UCSD-AML1 (cell line): ENCODE measurements around the gene SBNO2.

Experiments
- DNase-seq: peaks from one replicate; lab custom pipeline; 2025; ENCODE audit not compliant: unreplicated experiment; lab: John Stamatoyannopoulos, UW

The SBNO2 gene

DNA sequence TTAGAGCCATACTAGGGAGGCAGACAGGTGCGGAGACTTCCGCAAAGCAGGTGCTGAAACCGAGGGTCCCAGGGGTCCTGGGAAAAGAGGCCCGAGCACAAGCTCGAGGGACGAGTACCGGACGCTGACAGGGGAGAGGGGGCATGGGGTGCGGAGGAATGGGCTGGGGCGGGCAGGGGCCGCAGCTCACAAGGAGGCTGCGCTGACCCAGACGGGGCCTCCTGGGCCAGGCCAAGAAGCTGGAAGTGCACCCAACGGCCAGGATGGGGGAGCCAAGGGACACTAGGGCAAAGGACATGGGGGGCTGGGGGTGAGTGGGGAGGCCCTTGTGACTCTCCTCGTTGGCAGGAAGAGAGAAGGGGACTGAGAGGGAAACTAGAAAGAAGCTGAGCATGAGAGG is 80.7 kb downstream of the SBNO2 start:
- DNase-seq, result no peak

DNA sequence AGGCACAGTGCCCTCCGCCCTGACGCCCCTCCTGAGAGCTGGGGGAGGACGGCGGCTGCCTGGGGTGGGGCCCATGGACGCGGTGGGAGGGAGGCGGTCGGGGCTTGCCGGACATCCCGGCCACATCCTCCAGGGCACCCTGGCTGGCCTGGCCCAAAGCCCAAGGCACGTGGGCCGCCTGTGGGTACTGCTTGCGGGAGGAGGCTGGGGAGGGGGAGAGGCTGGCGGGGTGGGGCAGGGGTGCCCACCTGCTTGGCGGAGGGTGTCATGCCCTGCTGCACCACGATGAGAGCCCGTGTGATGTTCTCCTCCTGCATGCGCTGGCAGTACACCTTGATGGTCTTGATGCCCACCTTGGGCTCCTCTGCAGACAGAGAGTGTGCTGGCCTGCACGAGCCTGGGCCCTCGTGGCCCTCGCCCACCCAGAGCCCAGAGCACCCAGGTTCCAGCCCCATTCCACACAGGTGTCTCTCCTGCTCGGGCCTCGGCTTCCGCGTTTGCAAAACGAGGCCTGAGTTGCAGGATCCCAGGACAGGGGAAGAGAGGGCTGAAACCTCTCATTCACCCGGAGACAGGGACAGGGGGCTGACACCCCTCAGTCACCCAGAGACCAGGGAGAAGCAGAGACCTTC is 82.4 kb downstream of the SBNO2 start:
- DNase-seq, result no peak

DNA sequence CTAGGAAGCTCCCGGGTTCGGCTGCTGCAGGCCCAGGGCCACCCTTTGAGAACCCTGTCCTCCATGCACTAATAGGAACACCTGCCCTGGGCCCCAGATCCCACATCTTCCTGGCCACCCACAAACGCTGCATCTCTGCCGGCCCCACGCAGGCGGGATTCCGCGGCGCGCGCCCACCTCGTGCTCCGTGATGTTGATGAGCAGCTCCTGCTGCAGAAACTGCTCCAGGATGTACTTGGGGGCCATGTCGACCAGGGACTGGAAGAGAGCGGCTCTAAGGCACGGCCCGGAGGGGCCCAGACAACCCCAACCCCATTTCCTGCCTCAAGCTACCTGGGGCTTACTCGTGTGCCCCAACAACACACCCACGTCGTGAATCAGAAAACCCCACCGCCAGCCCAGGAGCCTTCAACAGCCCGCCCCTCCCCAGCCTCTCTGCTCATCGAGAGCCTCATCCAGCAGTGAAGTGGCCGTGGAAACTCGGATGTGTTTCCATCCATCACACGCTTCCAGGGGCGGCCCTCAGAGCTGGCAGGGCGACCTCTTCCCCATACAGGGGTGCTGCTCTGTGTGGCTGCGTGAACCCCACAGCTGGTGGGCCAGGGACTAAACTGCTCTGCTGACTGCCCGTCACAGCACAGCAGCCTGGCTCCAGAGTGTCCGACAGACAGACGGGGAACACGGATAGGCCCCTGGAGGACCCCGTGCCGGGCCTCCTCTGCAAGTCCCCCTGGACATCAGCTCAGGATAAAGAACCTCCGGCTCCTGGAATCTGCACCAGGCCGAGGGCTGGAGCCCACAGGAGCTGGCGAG is 83.1 kb downstream of the SBNO2 start:
- no peak for DNase-seq

DNA sequence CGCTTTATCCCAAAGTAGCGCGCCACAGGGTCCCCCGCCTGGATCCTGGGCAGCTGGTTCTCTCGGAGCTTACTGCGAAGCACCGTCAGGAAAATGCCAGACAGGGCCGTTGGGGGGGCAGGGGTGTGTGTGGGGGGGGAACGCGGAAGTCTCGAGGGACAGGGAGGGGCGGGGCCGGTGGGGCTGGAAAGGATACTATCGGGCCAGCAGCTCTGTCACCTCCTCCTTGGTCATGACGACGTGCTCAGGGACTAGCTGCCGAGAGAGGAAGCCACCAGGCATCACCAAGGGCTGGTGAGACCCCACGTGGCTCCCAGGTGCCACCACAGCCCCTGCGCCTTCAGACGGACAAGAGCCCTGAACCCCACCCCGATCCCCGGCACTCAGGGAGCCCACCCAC is 84.2 kb downstream of the SBNO2 start:
- no peak for DNase-seq

DNA sequence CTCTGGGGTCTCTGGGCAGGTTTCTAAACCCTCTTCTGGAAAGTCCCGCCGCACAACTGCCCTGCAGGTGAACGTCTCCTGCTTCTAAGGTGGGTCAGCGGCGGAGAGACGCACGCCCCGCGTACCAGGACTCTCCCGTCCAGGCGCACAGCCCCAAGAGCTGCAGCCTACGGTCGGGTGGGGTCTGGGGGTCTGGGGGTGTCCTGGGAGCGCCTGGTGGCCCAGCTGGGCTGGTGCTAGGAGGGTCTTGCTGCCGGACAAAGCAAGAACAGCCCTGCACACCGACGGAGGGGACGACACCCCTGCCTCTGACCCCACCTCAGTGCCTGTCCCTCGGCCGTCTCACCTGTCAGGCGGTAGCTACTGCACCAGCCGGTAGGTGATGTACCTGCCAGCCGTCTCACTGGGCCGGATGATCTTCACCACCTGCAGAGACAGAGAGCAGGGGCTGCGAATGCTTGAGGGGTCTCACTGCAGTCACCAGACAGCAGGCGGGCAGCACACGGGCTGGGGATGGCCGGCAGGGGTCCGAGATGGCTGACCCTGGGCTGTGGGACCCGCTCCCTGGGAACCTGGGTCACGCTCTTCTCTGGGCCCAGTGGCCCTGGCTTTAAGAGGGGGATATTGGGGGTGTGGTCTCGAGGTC is 84.8 kb downstream of the SBNO2 start:
- no peak for DNase-seq

DNA sequence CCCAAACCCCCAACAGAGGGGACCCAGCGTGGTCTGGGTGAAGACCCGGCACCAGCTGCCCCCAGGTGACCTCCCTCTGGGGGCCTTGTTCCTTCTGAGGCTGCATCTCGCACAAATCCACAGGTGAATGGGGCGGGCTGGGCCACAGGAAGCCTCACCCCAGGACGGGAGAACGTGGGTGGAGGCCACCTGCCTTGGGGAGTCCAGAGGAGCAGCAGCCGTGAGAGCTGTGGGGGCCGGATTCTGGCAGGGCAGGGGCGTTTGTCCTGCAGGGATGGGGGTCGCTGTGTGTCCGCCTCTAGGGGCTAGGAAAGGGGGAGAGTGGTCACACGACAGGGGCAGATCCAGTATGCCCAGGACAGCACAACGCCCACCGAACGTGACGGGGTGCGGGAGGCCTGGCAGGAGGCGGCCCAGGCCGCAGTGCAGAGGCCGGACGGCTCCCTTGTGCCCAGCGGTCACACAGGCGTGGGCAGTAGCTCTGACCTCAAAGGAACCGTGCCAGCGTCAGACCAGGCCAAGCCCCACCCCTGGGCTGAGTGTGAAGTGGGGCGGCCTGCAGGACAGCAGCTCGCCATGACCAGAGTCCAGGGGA is 85.6 kb downstream of the SBNO2 start:
- no peak for DNase-seq

DNA sequence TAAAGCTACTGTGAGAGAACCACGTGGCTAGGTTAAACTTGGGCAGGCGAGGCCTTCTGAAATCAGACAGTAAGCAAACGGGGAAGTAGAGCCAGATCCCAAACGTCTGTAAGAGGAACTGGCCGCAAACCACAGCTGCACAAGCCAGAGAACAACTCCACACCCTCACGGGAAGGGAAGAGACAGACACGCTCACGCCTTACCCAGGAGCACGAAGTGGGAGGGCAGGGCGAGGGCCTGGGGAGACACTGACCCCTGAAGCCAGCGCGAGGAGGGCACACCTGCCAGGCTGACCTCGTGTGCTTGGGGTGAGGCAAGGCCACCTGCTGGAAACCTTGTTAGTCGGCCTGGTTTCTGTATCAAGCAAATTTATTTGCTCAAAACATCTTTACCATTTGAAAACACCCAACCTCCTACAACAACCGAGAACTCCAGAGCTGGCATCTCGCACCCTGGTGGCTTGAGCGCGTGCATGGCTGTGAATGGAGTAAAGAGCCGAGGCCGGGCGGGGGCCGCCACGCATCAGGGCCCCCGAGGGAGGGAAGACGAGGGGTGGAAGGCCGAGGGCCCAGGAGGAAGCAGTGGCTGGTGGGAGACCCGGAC is 86.2 kb downstream of the SBNO2 start:
- peak; percentile 82 for DNase-seq

DNA sequence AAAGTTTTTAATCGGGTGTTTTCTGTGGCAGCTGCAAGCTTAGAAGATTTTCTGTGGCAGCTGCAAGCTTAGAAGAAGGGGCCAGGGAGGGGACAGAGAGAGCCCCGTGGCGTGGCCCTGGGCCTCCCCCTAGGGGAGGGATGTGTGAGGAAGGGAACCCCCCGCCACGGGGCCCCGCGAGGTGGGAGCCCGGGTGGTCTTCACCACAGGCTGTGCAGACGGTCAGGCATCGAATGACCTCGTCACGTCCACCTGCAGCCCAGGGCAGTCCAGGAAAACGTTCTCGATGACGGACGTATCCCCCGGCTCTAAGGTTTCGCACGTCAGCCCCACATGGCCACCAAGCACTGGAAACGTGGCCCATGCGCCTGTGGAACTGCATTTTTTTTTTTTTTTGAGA is 87.5 kb downstream of the SBNO2 start:
- no peak for DNase-seq

DNA sequence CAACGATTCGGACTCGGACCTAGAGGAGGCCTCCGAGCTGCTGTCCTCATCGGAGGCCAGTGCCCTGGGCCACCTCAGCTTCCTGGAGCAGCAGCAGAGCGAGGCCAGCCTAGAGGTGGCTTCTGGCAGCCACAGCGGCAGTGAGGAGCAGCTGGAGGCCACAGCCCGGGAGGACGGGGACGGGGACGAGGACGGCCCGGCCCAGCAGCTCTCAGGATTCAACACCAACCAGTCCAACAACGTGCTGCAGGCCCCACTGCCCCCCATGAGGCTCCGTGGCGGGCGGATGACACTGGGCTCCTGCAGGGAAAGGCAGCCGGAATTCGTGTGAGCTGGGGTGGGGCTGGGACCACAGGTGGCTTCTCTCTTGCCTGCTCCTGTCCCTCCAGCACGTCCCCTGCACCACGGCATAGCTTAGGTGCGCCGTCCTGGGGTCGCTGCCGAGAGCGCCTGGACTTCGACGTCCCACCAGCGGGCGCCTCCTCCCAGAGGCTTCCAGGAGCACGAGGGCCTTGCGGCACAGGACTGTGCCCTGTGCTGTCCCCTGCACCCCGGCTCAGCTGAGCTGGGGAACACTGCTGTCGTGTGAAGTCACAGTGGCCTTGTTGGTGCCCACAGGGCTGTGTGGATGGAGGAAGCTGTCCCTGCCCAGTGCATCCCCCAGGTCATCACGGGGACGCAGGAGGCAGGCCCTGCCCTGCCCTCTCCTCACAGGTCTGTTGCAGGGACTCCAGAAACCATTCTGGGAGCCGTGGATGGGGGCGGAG is 88.2 kb downstream of the SBNO2 start:
- DNase-seq, result no peak

DNA sequence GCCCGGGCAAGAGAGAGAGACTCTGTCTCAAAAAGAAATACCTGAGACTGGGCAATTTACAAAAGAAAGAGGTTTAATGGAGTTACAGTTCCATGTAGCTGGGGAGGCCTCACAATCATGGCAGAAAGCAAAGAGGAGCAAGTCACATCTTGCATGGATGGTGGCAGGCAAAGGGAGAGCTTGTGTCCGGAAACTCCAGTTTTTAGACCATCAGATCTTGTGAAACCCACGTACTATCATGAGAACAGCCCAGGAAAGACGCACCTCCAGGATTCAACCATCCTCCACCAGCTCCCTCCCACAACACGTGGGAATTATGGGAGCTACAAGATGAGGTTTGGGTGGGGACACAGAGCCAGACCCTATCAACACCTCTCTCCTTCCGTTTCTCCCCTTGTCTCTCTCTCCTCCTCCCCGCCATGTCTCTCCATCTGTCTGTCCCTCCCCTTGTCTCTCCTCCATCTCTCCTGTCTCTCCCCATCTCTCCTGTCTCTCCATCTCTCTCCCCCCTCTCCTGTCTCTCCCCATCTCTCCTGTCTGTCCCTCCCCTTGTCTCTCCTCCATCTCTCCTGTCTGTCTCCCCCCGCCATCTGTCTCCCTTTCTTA is 88.9 kb downstream of the SBNO2 start:
- DNase-seq, result no peak

DNA sequence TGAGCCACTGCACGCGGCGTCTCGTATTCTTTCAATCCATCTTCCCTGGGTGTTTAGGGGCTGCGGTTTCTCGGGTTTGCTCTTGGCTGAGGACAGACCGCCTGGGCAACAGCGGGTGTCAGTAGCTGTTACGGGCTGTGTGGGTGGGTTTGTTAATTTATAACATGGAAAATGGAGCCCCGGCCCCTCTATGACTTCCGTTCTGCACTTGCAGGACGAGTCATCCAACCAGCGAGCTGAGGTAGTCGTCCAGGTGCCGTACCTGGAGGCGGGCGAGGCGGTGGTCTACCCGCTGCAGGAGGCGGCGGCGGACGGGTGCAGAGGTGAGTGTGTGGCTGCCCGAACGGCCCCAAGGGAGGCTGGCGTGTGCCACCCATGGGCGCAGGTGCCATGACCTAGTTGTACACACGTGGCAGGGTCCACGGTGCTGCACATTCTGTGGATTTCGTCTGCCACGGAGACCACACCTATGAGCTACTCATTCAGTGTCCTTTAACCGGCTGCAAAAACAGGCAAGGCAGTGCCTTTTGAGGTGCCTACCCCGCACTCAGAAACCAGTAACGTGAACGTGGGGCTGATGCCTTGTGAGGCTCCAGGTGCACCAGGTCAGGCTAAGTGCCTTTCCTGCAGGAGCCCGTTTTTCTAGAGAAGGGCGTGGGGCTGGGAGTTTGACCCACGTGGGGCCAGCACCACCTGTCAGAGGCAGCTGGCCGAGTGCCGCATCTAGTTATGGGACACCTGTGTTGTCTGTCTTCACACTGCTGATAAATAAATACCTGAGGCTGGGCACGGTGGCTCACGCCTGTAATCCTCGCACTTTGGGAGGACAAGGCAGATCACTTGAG is 89.8 kb downstream of the SBNO2 start:
- DNase-seq, result no peak

DNA sequence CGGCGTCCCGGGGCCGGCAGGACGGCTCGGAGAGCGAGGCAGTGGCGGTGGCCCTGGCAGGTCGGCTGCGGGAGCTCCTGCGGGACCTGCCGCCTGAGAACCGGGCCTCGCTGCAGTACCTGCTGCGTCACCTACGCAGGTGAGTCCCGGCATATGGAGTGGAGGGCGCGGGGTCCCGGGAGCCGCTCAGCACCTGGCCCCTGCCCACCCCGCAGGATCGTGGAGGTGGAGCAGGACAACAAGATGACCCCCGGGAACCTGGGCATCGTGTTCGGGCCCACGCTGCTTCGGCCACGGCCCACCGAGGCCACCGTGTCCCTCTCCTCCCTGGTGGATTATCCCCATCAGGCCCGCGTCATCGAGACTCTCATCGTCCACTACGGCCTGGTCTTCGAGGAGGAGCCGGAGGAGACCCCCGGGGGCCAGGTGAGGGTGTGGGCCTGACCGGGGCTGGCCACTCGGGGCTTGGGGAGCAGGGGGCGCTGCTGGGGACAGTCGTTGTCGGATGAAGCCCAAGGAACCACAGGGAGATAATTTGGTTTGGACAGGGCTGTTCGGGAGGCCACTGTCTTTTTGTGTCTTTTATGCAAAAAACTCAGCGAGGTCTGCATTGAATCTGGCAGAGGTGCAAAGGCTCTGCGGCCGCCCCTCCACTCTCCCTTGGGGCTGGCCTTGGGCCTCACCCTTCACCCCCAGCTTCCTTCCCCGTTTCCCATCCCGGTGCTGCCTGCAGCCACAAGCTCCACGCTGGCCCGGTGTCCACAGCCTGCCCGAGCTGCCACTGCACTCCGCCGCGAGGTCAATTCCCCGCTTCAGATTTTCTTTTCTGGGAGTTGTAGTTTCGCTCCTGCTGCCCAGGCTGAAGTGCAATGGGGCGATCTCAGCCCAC is 90.9 kb downstream of the SBNO2 start:
- DNase-seq, result no peak

DNA sequence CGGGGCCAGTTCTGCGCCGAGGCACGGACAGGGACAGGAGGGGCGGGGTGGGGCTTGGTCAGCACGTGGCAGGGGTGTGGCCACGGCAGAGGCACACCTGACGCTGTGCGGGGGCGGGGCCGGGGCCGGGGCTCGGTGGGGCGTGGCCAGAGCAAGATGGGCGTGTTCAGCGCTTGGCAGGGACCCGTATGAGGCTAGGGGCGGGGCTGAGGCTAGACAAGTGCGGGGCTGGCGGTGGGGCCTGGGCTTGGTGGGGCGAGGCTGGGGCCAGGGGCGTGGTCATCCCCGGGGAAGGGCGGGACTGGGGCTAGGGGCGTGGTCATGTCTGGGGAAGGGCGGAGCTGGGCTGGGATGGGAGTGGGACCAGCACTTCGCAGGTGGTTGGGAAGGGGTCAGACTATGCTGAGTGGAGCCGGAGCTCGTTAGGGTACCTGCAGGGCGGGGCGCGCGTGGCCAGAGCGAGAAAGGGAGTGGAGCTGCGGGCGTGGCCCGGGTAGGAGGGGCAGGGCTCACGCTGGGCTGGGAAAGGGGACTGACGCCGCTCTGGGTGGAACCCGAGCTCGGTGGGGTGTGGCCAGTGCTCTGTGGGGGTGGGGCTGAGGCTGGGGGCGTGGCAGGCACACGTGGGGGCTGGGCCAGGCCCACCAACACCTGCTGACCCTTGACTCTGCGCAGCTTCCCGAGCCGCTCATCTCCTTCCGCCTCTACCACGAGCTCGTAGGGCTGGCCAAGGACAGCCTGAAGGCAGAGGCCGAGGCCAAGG is 91.7 kb downstream of the SBNO2 start:
- DNase-seq, result no peak

DNA sequence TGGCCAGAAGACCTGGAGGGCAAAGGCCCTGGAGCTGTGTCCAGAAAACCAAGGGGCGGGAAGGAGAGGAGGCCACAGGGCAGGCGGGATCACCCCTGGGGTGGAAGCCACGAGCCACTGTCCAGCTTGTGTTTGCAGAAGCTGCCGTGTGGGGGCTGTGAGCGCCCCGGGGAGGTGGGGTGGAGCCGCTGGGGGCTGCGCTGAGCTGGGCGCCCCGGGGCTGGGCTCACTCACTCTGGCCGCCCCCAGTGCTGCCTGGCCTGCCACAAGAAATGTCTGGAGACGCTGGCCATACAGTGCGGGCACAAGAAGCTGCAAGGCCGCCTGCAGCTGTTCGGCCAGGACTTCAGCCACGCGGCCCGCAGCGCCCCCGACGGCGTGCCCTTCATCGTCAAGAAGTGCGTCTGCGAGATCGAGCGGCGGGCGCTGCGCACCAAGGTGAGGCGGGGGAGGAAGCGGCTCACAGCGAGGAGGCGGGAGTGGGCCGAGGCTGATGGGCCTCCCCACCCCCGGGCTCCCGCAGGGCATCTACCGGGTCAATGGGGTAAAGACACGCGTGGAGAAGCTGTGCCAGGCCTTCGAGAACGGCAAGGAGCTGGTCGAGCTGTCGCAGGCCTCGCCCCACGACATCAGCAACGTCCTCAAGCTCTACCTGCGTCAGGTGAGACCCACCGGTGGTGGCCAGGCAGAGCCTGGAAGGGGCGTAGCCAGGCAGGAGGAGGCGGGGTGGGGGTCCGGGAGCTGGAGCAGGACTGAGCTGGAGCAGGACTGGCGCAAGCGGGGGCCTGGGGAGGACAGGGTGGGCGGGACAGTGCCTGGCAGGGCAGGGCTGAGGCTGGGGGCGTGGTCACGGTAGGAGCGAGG is 92.5 kb downstream of the SBNO2 start:
- no peak for DNase-seq

DNA sequence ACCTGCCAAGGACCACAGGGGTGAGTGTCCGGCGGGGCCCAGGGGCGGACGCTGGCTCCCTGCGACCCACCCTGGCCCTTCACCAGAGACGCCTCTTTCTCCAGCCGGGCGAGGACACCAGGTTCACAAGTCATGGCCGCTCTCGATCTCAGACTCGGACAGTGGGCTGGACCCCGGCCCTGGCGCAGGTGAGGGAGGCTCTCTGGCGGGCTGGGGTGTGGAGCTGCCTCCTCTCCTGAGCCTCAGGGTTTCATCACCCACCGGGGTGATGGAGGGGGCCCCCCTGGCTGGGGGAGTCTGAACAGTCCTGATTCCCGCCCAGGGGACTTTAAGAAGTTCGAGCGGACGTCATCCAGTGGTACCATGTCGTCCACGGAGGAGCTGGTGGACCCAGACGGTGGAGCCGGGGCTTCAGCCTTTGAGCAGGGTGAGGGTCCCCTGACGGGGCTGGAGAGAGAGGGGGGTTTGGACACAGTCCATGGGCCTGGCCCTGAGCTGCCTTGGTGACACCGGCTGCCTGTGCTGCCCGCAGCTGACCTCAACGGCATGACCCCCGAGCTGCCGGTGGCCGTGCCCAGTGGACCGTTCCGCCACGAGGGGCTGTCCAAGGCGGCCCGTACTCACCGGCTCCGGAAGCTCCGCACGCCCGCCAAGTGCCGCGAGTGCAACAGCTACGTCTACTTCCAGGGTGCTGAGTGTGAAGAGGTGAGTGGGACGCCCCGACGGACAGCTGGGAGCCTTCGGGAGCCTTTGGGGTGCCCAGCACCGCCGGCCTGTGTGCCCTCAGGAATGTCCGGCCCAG is 93.5 kb downstream of the SBNO2 start:
- no peak for DNase-seq

DNA sequence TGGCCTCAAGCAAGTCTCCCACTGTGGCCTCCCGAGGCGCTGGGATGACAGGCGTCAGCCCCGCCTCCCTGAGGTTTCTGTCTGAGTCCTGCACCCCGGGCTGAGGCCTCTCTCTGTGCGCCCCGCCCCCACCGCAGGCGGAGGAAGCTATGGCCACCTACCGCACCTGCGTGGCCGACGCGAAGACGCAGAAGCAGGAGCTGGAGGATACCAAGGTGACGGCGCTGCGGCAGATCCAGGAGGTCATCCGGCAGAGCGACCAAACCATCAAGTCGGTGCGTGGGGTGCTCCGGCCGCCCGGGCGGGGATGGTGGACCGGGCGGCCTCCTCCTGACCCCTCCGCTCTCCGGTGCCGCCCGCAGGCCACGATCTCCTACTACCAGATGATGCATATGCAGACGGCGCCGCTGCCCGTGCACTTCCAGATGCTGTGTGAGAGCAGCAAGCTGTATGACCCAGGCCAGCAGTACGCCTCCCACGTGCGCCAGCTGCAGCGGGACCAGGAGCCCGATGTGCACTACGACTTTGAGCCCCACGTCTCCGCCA is 94.4 kb downstream of the SBNO2 start:
- no peak for DNase-seq
